HG03521 (cell line): ENCODE results near the gene SEMA6C.
"Not testable (repeated sequence)": the region's sequence is repeated elsewhere in the genome, so short reads cannot be mapped to it uniquely, and the experiment has no call there.

Experiments used
- ATAC-seq: cut with Tn5 transposase; IDR thresholded peaks from one replicate; pipeline ENCODE4 v1.9.1; 2021; ENCODE audit warnings: mild to moderate bottlenecking, moderate library complexity; ENCODE audit not compliant: unreplicated experiment

SEMA6C gene, protein sequence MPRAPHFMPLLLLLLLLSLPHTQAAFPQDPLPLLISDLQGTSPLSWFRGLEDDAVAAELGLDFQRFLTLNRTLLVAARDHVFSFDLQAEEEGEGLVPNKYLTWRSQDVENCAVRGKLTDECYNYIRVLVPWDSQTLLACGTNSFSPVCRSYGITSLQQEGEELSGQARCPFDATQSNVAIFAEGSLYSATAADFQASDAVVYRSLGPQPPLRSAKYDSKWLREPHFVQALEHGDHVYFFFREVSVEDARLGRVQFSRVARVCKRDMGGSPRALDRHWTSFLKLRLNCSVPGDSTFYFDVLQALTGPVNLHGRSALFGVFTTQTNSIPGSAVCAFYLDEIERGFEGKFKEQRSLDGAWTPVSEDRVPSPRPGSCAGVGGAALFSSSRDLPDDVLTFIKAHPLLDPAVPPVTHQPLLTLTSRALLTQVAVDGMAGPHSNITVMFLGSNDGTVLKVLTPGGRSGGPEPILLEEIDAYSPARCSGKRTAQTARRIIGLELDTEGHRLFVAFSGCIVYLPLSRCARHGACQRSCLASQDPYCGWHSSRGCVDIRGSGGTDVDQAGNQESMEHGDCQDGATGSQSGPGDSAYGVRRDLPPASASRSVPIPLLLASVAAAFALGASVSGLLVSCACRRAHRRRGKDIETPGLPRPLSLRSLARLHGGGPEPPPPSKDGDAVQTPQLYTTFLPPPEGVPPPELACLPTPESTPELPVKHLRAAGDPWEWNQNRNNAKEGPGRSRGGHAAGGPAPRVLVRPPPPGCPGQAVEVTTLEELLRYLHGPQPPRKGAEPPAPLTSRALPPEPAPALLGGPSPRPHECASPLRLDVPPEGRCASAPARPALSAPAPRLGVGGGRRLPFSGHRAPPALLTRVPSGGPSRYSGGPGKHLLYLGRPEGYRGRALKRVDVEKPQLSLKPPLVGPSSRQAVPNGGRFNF

DNA sequence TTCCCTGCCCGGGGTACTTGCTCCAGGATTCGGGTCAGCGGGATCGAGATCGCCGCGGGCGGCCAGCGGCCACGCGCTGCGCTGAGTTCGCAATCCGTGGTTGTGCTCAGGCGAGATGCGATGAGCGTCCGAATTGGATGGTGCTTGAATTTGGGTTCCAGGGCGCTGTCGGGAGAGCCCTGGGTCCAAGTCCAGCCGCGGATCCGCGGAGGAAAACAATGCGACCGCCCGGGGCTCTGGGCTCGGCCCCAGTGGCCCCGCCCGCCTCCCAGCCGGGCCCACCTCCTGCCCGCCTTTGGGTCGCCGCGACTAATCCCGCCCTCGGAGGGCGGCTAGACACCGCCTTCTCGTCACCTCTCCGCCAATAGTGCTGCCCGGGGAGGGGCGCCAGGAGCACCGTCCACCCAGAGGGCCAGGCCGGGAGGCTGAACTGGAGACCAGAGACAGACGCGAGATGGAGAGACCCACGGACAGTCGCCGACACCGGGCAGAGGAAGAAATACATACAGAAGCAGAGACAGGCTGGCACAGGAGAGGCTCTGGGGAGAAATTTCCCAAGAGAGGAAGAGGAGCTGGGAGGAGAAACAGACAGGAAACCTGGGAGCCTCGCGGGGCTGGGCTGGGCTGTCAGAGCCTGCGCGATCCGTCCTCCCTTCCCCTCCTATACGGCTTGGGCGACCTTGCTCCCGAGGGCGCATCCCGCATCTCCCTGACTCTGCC is at the start of gene SEMA6C:
Gene SEMA6C, minus strand, starts transcription at position 220 of the 720 bp plus-strand sequence. CDS start 4,010 bp downstream, outside the sequence.
- peak; percentile 97 for ATAC-seq

DNA sequence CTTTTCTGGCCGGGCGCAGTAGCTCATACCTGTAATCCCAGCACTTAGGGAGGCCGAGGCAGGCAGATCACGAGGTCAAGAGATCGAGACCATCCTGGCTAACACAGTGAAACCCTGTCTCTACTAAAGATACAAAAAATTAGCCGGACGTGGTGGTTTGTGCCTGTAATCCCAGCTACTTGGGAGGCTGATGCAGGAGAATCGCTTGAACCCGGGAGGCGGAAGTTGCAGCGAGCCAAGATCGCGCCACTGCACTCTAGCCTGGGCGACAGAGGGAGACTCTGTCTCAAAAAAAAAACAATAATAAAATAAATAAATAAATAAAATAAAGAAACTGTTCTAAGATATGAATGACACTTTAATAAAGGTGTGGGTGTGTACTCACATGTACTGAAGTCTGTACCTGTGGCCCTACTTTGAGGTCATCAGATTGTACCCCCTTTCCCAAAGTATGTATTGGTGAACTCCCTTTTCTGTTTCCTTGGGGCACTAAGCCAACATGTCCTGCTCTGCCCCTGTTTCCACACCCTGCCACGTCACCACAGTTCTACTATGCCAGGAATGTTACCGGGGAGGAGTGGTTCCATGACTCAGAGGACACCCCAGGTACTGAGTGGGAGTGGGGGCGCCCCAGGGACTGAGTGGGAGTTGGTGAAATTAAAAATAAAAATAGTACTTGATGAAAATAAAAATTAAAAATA is 48.6 kb upstream of the SEMA6C start:
- ATAC-seq: not testable (repeated sequence)

DNA sequence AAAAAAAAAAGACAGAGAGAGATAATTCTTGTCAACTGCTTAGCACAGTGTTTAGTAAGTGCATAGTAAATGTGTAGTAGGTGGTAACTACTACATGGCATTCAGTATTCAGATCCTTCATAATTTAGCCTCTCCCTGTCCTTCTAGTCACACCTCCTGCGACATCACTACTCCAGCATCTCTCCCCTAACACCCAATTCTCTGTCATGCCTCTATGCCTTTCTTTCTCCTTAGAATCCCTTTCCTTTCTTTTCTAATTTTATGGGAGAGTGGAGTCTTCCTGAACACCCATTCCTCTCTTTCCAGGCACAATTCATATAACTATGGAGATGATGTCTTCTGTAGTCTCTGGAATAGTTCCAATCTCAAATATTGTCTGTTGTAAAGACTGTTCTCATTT is 47.4 kb upstream of the SEMA6C start:
- ATAC-seq: no peak

DNA sequence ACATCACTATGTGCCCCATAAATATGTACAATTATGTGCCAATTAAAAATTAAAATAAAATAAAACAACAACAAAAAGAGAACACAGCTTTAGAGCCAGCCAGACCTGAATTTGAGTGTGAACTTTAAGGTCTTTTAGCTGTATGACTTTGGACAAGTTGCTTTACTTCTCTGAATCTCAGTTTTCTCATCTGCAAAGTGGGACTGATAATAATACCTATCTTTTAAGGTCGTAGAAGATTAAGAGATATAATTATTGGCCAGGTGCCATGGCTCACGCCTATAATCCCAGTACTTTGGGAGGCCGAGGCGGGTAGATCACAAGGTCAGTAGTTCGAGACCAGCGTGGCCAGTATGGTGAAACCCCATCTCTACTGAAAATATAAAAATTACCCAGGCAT is 46.9 kb upstream of the SEMA6C start:
- ATAC-seq: no peak

DNA sequence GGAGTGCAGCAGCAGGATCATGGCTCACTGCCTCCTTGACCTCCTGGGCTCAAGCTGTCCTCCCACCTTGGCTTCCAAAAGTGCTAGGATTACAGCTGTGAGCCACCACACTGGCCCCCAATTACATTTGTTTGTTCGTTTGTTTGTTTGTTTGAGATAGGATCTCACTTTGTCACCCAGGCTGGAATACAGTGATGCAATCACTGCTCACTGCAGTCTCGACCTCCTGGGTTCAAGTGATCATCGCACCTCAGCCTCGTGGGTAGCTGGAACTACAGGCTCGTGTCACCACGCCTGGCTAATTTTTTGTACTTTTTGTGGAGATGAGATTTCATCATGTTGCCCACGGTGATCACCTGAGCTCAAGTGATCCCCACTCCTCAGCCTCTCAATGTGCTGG is 45.6 kb upstream of the SEMA6C start:
- ATAC-seq: no peak

DNA sequence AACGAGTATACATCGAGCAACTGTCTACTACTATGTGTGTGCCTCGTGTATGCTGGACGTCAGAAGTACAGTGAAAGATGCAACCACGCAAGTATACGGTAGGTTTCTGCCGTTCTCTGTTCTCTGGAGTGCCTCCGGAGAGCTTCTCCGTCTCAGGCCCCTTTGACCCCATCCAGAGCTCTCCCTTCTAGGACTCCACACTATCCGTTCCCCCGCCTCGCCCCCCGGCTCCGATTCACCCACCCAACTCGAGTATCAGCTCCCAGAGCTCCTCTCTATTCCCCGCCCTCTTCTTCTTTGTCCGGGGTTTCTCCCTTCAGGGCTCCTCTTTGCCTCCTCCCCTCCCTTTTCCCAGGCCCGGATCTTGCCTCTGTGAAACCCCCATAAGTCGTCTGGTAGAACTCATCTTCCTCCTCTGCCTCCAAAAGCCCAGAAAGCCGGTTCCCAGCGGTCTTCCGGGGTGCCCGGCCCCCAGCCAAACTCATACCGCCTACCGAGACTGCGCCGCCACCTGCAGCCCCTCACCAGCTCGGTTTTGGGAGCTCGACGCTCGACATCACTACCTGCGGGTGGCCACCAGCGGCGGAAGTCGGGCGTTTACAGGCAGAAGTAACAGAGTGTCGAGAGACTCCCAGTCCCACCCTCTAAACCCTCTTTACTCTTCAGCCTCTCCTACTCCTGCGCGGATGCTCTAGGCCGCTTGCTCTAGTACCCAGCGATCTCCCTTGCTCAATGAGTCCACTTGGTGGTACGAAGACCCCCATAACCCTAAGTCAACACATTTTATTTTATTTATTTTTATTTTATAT is 43.4 kb upstream of the SEMA6C start, which contains the start of gene VPS72:
Gene VPS72, minus strand, starts transcription at position 561 of the 809 bp plus-strand sequence. Its CDS starts 76 bp downstream, at position 485.
- ATAC-seq: peak; percentile 91

DNA sequence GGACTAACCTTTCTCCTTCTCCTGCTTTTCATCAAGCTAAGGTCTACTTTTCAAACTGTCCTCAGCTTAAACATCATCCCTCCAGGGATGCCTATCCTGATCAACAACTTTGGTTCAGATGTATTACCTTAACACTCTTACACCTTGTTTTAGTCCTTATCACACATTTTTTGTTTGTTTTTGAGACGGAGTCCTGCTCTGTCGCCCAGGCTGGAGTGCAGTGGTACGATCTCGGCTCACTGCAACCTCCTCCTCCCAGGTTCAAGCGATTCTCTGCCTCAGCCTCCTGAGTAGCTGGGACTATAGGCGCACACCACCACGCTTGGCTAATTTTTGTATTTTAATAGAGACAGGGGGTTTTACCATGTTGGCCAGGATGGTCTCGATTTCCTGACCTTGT is 42.2 kb upstream of the SEMA6C start:
- ATAC-seq: not testable (repeated sequence)

DNA sequence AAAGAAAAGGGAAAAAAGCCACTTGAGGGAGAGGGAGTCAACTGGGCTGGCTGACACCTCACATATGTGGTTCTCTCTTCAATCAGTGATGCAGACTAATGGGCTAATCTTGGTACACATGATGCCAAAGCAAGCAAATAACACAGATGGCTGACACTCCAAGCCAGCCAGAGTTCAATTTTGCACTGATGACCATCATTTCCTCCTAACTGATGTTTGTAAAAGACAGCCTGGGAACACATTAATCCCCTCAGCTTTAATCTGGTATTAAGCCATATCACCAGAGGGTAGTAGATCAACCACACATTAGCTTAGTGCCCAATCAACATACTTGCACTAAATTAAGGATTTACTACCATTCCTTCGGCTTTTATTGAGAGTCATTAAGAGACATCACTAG is 40.8 kb upstream of the SEMA6C start:
- no peak for ATAC-seq

DNA sequence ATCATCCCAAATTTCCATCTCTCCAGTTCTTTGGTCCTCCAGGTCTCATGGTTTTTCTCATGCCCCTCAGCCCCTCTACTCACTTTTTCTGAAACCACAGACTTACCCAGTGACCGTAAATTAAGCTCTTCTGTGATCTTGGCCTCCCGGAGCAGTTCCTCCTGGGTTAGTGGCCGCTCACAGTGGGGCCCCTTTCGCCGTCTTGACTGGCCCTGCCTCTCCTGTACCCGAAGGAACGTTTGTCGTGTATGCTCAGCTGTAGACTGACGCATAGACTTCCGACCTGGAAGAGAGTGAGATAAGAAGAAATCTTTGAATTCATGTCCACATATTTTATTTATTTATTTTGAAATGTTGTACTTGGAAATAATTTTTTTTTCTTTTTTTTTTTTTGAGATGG is 37.8 kb upstream of the SEMA6C start:
- ATAC-seq: no peak

DNA sequence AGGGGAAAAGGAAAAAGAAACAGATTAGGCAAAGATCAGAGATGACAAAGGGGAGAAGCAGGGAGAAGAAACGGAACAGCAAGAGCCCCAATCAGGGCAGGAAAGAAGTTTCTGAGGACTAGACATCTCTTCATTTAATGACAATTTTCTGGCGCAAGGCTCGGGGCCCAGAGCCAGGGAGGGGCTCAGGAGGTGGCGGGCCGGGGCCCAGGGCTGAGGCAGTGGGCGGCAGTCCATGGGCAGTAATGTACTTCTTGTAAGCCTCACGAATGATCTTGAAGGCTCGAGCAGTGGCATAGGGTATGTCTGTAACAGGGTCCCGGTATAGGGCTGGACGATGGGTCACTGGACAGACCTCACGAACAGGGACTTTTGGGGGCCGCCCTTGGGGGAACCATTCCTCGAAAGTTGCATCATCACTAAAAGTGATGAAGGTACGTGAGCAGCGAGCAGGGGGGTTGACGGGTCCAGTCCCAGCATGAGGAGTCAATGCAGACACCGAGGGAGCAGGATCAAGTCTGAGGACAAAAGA is 30.1 kb upstream of the SEMA6C start:
- ATAC-seq: no peak

DNA sequence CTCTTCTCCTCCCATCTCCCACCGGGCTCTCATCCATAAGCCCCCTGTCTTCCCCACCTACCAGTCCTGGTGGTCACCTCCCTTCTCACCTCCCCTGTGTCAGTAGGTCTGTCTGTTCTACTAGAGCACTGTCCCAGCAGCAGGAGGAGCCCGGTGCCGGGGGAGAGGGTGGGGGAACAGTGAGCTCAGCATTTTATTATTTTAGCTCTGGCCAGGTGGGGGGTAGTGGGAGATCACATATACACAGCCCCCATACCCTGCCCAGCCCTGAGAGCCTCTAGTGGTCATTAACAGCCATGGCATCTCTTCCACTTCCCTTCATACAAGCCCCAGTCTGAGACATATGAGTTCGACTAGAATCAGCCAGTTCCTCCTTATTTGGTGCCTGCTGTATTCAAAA is 29.4 kb upstream of the SEMA6C start, which contains the start of gene TMOD4:
Gene TMOD4, minus strand, starts transcription at position 119 of the 400 bp plus-strand sequence. CDS start 1,106 bp downstream, outside the sequence.
- ATAC-seq: no peak

DNA sequence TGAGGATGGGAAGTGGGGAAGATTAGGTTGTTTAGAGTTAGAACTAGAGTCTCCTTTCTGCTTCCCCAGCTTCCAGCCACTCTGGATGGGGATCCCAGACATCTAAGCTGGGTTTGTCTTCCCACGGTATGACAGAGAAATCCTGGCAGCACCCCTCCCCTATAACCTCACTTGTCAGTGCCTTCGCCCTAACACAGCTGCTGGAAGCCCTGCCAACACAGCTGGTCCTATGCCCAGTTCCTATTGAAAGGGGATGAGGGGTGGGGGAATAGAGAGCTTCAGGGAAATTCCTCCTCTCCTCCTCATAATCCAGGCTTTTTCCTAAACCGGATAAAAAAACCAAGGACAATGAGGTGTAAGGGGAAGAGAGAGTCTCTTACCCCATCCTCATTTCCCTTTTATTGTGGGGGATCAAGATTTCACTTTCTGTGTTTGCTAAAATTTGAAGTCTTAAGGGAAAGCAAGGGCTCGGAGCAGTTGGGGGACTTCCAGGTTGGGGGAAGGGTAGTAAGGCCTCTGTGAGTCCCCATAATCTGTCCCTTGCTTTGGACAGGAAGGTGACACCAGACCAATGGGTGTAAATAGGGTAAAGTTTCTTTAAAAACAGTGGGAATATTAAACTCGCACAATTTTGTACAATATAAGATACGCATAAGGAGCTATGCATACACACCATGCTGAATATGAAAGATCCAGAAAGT is 28.8 kb upstream of the SEMA6C start:
- no peak for ATAC-seq

DNA sequence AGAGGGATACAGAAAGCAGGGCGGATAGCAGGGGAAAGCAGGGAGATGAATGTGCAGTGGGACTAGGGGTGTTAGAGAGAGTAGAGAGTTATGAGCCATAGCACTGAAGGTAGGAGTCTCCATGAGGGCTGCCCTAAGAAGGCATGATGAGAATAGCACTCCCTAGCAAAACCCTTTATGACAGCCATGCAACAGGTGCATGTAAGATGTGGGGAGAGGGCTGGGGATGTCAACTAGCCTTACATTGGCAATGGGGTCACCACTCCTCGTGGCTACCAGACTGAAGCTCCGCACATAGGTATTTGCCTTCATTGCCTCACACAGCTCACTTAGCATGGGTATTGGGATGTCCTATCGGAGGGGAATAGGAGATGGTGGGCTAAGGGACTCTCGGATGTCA is 24.8 kb upstream of the SEMA6C start:
- no peak for ATAC-seq

DNA sequence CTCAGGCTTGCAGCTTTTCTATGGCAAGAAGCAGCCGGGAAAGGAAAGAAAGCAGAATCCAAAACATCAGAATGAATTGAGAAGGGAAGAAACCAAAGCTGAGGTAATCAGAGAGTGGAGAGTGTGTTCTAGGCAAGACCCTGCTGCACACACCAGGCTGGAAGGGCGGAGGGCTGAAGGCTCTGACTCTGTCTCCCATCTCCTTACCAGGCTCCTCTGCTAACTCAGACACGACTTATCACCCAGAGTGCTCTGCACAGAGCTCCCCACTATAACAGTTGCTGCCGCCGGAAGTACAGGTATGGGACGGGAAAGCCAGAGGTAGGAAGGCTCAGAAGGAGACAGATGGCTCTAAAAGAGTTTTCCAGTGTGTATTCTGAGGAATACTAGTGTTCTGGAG is 20.7 kb upstream of the SEMA6C start:
- ATAC-seq: no peak

DNA sequence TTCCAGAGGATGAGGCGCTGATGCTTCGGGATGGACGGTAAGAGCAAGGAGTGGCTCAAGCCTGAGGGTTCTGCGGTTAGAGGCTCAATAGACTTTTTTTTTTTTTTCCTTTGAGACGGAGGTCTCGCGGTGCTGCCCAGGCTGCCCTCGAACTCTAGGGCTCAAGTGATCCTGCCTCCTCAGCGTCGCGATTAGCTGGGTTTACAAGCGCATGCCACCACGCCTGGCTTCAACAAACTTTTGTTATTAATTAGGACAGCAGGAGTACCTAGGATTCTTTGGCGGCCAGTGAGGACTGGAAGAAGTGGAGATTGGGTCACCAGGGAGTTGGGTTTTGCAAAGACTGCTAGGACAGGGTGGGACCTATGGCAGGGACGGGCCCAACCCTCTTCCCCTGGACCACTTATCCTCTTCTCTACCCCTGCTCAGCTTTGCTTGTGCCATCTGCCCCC is 20.1 kb upstream of the SEMA6C start:
- ATAC-seq: no peak

DNA sequence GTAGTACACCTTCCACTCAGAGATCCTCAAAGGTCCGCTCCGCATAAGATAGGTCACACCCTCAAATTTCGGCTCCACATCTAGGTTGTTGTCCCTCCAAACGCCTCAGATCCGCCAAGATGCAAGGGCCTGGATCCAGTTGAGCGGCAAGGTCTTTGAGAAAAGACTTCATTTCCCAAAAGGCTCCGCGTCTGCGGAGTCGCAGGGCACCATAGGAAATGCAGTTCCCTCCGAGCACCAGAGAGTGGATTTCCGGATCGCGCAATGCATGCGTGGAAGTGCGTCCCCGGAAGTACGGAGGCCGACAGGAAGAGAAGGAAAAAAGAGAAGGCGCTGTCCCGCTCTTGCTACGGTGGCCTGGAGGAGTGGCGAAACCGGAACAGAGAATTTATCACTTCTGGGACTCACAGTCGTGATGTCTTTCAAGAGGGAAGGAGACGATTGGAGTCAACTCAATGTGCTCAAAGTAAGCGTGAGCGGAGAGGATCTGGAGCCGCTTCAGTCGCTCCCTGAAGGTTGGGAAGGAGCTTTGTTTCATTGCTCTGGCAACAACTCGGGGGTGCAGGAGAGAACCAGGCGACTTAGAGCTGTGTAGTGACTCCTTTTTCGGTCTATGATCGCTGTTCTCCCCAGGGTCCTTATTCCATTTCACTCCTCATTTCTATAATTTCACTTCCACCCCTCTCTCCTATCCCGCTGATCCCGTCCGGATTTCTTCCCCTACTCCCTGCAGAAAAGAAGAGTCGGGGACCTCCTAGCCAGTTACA is 19.5 kb upstream of the SEMA6C start, which contains the start of the genes LYSMD1 and SCNM1:
Gene LYSMD1, minus strand, starts transcription at position 165 of the 767 bp plus-strand sequence. CDS start 644 bp downstream, outside the sequence.
Gene SCNM1, plus strand, starts transcription at position 407 of the 767 bp plus-strand sequence. Its CDS starts 9 bp downstream, at position 416.
- peak; percentile 93 for ATAC-seq

DNA sequence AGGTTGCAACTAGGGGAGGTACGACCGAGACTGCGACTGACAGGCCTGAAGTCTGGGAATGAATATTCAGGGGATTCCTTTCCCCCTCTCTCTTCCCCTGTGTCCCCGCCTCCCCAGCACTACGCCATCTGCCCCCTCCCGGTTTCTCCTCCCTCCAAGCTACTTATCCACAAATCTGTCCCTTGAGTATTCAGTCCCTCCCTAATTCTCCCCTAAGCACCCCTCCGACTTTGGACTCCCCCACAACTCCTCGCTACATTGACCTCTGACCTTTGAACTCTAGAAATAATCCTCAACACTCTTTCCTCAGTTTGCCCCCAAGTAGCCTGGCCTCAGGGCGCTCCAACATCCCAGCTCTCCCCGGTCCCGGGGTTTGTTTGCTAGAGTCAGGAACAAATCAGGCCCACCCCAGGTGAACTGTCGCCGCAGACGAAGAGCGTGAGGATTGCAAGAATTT is 18.9 kb upstream of the SEMA6C start:
- ATAC-seq: no peak
